ENCODE data around the gene ACTL8. TPM values are rescaled to one million over a fixed set of nuclear protein-coding genes. Genes with fewer than 3 reads are reported as not detected.

ACTL8 gene
- total RNA-seq, 1 experiment from 2014 or later = 0.69 TPM

DNA sequence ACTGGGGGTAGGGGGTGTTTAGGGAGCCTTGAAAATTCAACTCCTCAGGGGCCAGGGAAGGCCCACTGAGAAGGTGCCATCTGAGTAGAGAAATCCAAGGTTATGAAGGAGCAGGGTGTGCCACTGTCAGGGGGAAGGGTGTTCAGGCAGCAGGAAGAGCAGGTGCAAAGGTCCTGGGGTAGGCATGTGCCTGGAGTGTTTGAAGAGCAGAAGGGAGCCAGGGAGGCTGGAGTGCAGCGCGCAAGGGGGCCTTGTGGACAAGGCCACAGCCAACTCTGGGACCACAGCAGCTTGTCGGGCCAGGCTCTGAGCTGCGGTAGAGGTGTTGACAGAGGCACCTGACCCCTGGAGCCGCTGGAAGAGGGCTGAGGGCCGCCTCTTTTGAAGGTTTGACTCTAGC is 19.3 kb downstream of the ACTL8 start:
- intact Hi-C loops (cut with micrococcal nuclease) = no loop called here
- Histone ChIP-seq H3K4me3 (replicated peaks in 1 of 2; ENCODE audit: low read depth in 1 of 2, low read length in 2 of 2) (no peak overlapping the region), H3K9me2 (ENCODE audit: insufficient read depth) (no peaks in the 10 kb centered on the region), H4K20me1 (ENCODE audit: insufficient read depth) (no peaks in the 10 kb centered on the region), H3K9me3 (ENCODE audit: control insufficient read depth in 1 of 2, insufficient read depth in 1 of 2, low read depth in 1 of 2, low read length in 2 of 2) (no peaks in the 10 kb centered on the region), H3K36me3 (ENCODE audit: control insufficient read depth in 1 of 2, insufficient read depth in 2 of 2, low read length in 2 of 2) (no peaks in the 10 kb centered on the region), H3K9ac (ENCODE audit: low read length) (no peak overlapping the region), H3K27me3 (ENCODE audit: insufficient read depth, low read length) (no peaks in the 10 kb centered on the region; the same call in 1 of the 2 replicates), H3K4me1 (ENCODE audit: control insufficient read depth in 1 of 2, insufficient read depth in 2 of 2, low read length in 2 of 2) (peaks cover 0 to under 1% of the 10 kb centered on the region in 2 experiments; a peak in 1 of 4 replicates), H2AFZ (ENCODE audit: low read depth, low read length, poor library complexity, severe bottlenecking) (no peak overlapping the region), H3K27ac (ENCODE audit: low read depth, low read length) (no peak overlapping the region), H3K4me2 (ENCODE audit: low read length) (no peak overlapping the region), H3K79me2 (ENCODE audit: insufficient read depth, low read length) (no peaks in the 10 kb centered on the region)
- ChIA-PET RAD21 (ENCODE audit: low non-redundant PET in 1 of 2, low total read pairs in 2 of 2, uncharacterized antibody in 2 of 2, unreplicated experiment in 2 of 2) (no interaction called here), POLR2A (no interaction called here), CTCF (no interaction called here)
- ATAC-seq (no peak), DNase-seq (ENCODE audit: low read depth, low spot score) (no peak)
- TF ChIP-seq, protein P1, sequence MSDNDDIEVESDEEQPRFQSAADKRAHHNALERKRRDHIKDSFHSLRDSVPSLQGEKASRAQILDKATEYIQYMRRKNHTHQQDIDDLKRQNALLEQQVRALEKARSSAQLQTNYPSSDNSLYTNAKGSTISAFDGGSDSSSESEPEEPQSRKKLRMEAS (IDR thresholded peaks at IDR 0.05) = no peak
- TF ChIP-seq ZFX (IDR thresholded peaks at IDR 0.05) = no peak
- no peak for TF ChIP-seq SIN3A (IDR thresholded peaks at IDR 0.05; ENCODE audit: low read depth)
- TF ChIP-seq POLR2A (IDR thresholded peaks at IDR 0.05; ENCODE audit: borderline replicate concordance, extremely low read depth, insufficient read depth, insufficient read length) = no peak
- no peak for TF ChIP-seq TCF7L2 (IDR thresholded peaks at IDR 0.05; ENCODE audit: borderline replicate concordance, extremely low read depth, insufficient read depth, insufficient read length)
- no peak for TF ChIP-seq SP1 (IDR thresholded peaks at IDR 0.05; ENCODE audit: low read depth)
- no peak for TF ChIP-seq SRF (IDR thresholded peaks at IDR 0.05; ENCODE audit: low read depth)
- no peak for TF ChIP-seq POLR2AphosphoS5 (IDR thresholded peaks at IDR 0.05; ENCODE audit: low read depth, low read length)
- TF ChIP-seq EGR1 (IDR thresholded peaks at IDR 0.05; ENCODE audit: low read depth) = no peak
- TF ChIP-seq, protein P2, sequence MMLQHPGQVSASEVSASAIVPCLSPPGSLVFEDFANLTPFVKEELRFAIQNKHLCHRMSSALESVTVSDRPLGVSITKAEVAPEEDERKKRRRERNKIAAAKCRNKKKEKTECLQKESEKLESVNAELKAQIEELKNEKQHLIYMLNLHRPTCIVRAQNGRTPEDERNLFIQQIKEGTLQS (IDR thresholded peaks at IDR 0.05) = no peak
- no TSS peak for BruUV-seq (replicated peaks)

DNA sequence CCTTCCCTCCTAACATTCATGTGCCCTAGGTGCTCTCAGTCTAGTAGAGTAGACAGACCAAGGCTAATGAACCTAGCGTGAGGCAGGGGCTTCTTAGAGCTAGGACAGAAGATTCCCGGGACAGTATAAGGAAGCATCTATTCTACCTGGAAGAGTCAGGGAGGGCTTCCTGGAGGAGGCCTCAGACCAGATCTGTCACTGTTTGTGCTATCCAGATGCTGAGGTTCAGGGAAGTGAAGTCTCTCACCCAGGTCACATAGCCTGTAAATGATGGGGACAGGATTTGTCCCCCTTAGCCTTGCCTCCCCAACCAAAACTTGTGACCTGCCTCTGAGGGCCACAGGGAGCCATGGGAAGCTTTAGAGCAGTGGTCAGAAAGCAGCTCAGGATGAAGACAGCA is 20.7 kb downstream of the ACTL8 start:
- TF ChIP-seq POLR2AphosphoS5 (IDR thresholded peaks at IDR 0.05; ENCODE audit: low read depth, low read length) (no peak), JUND (IDR thresholded peaks at IDR 0.05) (no peak), TCF7L2 (IDR thresholded peaks at IDR 0.05; ENCODE audit: borderline replicate concordance, extremely low read depth, insufficient read depth, insufficient read length) (no peak), CBX3 (IDR thresholded peaks at IDR 0.05; ENCODE audit: low read depth) (no peak), SIN3A (IDR thresholded peaks at IDR 0.05; ENCODE audit: low read depth) (no peak), SRF (IDR thresholded peaks at IDR 0.05; ENCODE audit: low read depth) (no peak), EZH2 (IDR thresholded peaks at IDR 0.05) (no peak), CEBPB (IDR thresholded peaks at IDR 0.05; ENCODE audit: low read depth) (no peak), POLR2A (IDR thresholded peaks at IDR 0.05; ENCODE audit: borderline replicate concordance, extremely low read depth, insufficient read depth, insufficient read length) (no peak), ZFX (IDR thresholded peaks at IDR 0.05) (no peak), ZNF274 (IDR thresholded peaks at IDR 0.05; ENCODE audit: low read depth, low read length) (no peak)
- TF ChIP-seq, protein P3, sequence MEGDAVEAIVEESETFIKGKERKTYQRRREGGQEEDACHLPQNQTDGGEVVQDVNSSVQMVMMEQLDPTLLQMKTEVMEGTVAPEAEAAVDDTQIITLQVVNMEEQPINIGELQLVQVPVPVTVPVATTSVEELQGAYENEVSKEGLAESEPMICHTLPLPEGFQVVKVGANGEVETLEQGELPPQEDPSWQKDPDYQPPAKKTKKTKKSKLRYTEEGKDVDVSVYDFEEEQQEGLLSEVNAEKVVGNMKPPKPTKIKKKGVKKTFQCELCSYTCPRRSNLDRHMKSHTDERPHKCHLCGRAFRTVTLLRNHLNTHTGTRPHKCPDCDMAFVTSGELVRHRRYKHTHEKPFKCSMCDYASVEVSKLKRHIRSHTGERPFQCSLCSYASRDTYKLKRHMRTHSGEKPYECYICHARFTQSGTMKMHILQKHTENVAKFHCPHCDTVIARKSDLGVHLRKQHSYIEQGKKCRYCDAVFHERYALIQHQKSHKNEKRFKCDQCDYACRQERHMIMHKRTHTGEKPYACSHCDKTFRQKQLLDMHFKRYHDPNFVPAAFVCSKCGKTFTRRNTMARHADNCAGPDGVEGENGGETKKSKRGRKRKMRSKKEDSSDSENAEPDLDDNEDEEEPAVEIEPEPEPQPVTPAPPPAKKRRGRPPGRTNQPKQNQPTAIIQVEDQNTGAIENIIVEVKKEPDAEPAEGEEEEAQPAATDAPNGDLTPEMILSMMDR (IDR thresholded peaks at IDR 0.05 in 2 of 3, conservative IDR thresholded peaks at IDR 0.05 in 1 of 3; ENCODE audit: borderline replicate concordance in 1 of 3, insufficient read depth in 1 of 3, low read depth in 2 of 3, low read length in 2 of 3) = no peak
- TF ChIP-seq, protein P4, sequence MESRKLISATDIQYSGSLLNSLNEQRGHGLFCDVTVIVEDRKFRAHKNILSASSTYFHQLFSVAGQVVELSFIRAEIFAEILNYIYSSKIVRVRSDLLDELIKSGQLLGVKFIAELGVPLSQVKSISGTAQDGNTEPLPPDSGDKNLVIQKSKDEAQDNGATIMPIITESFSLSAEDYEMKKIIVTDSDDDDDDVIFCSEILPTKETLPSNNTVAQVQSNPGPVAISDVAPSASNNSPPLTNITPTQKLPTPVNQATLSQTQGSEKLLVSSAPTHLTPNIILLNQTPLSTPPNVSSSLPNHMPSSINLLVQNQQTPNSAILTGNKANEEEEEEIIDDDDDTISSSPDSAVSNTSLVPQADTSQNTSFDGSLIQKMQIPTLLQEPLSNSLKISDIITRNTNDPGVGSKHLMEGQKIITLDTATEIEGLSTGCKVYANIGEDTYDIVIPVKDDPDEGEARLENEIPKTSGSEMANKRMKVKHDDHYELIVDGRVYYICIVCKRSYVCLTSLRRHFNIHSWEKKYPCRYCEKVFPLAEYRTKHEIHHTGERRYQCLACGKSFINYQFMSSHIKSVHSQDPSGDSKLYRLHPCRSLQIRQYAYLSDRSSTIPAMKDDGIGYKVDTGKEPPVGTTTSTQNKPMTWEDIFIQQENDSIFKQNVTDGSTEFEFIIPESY (IDR thresholded peaks at IDR 0.05; ENCODE audit: extremely low read depth, insufficient replicate concordance, low read length) = no peak
- TF ChIP-seq, protein P1 (IDR thresholded peaks at IDR 0.05) = no peak
- Histone ChIP-seq H4K20me1 (ENCODE audit: insufficient read depth) (no peaks in the 10 kb centered on the region), H3K4me1 (ENCODE audit: control insufficient read depth in 1 of 2, insufficient read depth in 2 of 2, low read length in 2 of 2) (no peaks in the 10 kb centered on the region), H3K79me2 (ENCODE audit: insufficient read depth, low read length) (no peaks in the 10 kb centered on the region), H3K36me3 (ENCODE audit: control insufficient read depth in 1 of 2, insufficient read depth in 2 of 2, low read length in 2 of 2) (no peaks in the 10 kb centered on the region), H3K4me2 (ENCODE audit: low read length) (no peak overlapping the region), H2AFZ (ENCODE audit: low read depth, low read length, poor library complexity, severe bottlenecking) (no peak overlapping the region), H3K27me3 (ENCODE audit: insufficient read depth, low read length) (no peaks in the 10 kb centered on the region), H3K9ac (ENCODE audit: low read length) (no peak overlapping the region), H3K4me3 (replicated peaks in 1 of 2; ENCODE audit: low read depth in 1 of 2, low read length in 2 of 2) (no peak overlapping the region), H3K27ac (ENCODE audit: low read depth, low read length) (no peak overlapping the region), H3K9me3 (ENCODE audit: control insufficient read depth in 1 of 2, insufficient read depth in 1 of 2, low read depth in 1 of 2, low read length in 2 of 2) (no peaks in the 10 kb centered on the region), H3K9me2 (ENCODE audit: insufficient read depth) (no peaks in the 10 kb centered on the region)
- CTCF ChIA-PET = no interaction called here
- no TSS peak for BruUV-seq (replicated peaks)
- POLR2A ChIA-PET = no interaction called here
- DNase-seq (ENCODE audit: low read depth, low spot score) (no peak), ATAC-seq (no peak)
- intact Hi-C loops (cut with micrococcal nuclease) = no loop called here
- RAD21 ChIA-PET (ENCODE audit: low non-redundant PET in 1 of 2, low total read pairs in 2 of 2, uncharacterized antibody in 2 of 2, unreplicated experiment in 2 of 2) = no interaction called here
